HG02763 (cell line): Measurements from ENCODE around the gene TIGD3.
"Not testable (repeated sequence)": the region's sequence is repeated elsewhere in the genome, so short reads cannot be mapped to it uniquely, and the experiment has no call there.

Experiments
- ATAC-seq: cut with Tn5 transposase; IDR thresholded peaks from one replicate; pipeline ENCODE4 v1.9.1; 2021; ENCODE audit warnings: mild to moderate bottlenecking, moderate library complexity; ENCODE audit not compliant: unreplicated experiment

Gene TIGD3

DNA sequence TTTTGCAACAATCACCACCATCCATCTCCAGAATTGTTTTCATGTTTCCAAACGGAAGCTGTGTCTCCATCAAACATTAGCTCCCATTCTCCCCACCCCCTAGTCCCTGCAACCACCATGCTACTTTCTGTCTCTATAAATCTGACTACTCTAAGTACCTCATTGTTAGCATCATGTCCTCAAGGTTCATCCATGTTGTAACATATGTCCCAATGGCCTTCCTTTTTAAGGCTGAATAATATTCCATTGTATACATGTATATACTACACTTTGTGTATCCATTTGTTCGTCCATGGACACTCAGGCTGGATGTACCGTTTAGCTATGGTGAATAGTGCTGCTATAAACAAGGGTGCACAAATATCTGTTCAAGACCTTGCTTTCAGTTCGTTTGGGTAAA lies 29.1 kb upstream of the TIGD3 start:
- ATAC-seq, result no peak

GRCh38 chr11:65327021-65327420 lies 27.5 kb upstream of the TIGD3 start:
- no peak for ATAC-seq

DNA sequence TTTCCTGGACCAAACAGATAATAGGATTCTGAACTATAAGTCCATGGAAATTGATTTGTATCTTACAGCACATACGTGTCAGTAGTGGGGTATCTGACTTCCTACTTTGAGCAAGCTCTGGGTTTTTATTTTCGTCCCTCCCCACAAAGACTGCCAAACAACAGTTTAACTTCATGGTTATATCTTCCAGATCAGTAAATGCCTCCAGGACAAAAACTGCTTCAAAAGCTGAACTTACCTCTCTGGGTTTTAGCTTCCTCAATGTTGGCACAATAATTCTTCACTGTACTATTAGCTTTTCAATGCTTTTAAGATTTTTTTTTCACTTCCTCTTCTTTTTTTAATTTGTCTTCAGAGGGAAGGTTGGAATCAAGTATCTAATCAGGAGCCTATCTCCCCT lies 25.1 kb upstream of the TIGD3 start:
- no peak for ATAC-seq

DNA sequence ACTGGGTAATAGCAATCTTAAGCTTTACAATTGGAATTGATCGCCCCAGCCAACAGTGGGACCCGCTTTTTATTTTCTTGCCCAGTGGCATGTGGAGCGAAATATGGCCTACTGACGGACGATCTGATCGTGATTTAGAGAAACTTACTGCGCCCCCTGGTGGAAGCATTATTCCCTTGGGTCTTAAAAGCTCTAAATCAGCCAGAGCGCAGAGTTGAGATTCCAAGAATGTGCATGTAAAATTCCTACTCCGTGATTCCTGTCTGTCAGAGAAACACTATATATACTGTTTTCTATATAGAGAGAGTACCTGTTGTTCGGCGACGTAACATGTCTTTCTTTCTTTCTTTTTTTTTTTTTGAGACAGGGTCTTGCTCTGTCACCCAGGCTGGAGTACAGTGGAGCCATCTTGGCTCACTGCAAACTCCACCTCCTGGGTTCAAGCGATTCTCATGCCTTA lies 24.6 kb upstream of the TIGD3 start:
- ATAC-seq, result no peak

DNA sequence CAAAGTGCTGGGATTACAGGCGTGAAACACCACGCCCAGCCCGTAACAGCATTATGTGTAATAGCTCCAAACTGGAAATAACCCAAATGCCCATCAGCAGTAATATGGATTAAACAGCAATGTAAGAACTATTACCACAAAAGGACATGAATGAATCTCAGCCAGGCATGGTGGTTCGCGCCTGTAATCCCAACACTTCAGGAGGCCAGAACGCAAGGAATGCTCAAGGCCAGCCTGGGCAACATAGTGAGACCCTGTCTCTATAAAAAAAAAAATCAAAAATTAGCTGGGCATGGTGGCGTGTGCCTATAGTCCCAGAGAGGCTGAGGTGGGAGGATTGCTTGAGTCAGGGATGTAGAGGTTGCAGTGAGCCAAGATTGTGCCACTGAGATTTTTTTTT lies 24.0 kb upstream of the TIGD3 start:
- ATAC-seq, result no peak

GRCh38 chr11:65332591-65332990 lies 22.0 kb upstream of the TIGD3 start:
- not testable (repeated sequence) for ATAC-seq

GRCh38 chr11:65334696-65335295 lies 19.8 kb upstream of the TIGD3 start:
- no peak for ATAC-seq

- no peak for ATAC-seq
Observed at GRCh38 chr11:65338676-65339075, 15.9 kb upstream of the TIGD3 start.

- no peak for ATAC-seq
Observed at GRCh38 chr11:65340226-65340625, 14.3 kb upstream of the TIGD3 start.

- ATAC-seq, result no peak
Observed at GRCh38 chr11:65341856-65342255, 12.7 kb upstream of the TIGD3 start.

DNA sequence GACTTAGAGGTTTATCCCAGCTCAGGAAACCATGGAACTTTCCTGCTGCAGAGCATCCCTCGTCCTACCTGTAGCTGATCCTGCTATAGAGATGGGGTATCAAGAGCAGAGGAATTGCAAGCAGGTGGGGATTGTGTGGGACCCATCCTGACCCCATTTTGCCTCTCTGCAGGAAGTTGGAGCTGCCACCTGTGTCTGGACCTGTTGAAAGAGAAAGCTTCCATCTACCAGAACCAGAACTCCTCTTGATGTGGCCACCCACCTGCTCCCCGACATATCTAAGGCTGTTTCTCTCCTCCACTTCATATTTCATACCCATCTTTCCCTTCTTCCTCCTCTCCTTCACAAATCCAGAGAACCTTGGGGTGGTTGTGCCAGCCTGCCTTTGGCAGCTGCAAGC lies 3.0 kb upstream of the TIGD3 start:
- ATAC-seq, result no peak

GRCh38 chr11:65352783-65353182 lies 1.8 kb upstream of the TIGD3 start:
- ATAC-seq, result no peak

DNA sequence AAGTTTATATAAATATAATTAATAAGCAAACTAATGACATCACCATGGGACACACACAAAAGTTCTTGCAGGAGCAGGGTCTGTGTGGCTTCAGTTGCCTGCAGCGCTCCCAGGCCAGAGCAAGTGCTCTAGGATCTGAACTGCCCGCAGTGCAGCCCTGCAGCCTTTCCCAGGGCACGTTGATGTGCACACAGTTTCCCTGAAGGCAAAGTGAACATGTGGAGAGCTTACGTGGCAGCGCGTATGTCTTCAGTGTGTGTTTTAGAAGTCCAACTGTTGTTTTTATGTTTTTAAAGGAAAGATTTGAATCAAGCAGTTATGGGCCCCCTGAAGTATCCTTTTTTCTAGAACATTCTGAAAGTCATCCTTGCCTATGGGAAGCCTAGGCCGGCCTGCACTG lies 1.2 kb upstream of the TIGD3 start:
- ATAC-seq, result no peak

DNA sequence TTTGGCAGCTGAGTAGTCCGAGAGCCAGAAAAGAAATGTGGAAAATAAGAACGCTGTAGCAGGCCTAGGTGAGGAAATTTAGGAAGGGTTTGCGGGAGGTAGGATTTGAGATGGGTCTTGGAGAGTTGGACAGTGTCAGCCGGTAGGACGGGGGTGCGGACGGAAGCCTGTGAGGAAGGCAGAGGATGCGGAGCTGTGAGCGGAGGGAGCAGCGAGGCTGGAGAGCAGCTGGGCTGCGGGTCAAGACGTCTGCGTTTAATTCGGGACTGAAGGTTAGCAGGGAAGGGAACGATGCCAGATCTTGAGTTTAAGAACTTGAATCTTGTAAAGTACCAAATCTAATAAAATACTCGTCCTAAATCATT lies 669 bp upstream of the TIGD3 start:
- ATAC-seq, result no peak

DNA sequence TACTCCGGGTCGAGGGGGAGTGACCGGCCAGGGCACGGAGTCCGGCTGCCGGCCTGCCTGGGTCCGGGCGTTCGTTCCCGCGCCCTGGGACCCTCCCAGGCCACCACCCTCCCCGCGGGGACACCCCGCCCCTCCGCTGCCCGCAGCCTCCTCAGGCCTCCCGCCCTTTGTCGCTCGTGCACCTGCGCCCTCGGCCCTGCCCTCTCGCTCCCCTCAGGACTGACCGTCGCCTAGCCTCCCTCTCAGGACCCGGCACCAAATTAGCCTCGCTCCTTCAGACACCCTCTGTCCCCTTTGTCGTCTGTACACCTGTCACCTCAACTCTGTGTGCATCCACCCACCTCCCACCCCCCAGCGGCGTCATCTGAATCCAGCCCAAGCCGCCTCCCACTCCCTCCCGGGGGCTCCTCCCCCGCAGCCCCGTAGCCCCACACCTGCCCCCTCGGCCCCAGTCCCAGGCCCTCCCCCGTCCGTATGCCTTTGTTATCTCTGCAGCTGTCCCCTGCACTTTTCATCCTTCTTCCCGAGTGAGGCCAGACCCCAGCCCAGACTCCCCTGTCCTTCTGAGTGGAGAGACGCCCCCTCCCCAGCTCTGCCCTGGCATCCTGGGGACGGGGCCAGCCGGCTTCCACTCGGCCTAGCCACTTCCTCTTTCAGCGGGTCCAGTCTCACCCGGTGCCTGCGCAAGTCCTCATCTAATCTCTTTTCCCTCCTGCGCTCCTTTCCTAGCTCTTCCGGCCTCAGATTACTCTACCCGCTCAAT lies 643 bp downstream of the TIGD3 start:
- peak; percentile 19 for ATAC-seq

DNA sequence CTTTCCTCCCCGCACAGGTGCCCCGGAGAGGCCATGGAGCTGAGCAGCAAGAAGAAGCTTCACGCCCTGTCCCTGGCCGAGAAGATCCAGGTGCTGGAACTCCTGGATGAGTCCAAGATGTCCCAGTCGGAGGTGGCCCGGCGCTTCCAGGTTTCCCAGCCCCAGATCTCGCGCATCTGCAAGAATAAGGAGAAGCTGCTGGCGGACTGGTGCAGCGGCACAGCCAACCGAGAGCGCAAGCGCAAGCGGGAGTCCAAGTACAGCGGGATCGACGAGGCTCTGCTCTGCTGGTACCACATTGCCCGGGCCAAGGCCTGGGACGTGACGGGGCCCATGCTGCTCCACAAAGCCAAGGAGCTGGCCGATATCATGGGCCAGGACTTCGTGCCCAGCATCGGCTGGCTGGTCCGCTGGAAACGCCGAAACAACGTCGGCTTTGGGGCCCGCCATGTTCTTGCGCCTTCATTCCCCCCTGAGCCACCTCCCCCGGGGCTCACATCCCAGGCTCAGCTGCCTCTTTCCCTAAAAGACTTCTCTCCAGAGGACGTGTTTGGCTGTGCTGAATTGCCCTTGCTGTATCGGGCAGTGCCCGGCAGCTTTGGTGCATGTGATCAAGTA lies 1.3 kb downstream of the TIGD3 start:
- no peak for ATAC-seq

DNA sequence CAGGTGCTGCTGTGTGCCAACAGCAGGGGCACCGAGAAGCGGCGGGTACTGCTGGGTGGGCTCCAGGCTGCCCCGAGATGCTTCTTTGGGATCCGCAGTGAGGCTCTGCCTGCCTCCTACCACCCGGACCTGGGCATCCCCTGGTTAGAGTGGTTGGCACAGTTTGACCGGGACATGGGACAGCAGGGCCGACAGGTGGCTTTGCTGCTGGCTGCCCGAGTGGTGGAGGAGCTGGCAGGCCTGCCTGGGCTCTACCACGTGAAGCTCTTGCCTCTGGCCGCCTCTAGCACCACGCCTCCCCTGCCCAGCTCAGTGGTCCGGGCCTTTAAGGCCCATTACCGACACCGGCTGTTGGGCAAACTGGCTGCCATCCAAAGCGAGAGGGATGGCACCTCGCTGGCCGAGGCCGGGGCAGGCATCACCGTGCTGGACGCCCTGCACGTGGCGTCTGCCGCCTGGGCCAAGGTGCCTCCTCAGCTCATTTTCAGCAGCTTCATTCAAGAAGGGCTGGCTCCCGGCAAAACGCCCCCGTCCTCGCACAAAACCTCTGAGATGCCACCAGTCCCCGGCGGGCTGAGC lies 1.9 kb downstream of the TIGD3 start:
- no peak for ATAC-seq

DNA sequence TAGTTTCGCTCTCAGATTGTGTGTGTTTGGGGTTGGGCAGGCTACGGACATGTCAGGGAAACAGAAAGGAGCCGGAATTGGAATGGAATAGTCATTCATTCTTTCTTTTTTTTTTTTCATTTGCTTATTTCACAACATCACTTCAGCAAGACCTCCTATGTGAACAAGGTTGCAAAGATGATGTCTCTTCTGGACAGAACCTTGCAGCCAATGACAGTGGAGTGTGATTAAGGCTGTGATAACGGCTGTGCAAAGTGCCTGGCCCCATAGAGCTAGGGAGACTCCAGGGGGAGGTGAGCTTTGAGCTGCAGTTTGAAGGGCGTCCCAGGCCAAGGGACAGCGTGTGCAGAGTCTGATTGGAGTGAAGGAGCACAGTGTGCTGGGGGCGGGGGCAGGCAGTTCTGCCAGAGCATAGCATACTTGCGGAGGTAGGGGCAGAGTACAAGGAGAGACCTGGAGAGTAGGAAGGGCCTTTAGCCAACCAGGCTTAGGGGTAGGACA lies 3.4 kb downstream of the TIGD3 start:
- no peak for ATAC-seq

- ATAC-seq, result no peak
Observed at GRCh38 chr11:65362320-65362931, 7.9 kb downstream of the TIGD3 start.

DNA sequence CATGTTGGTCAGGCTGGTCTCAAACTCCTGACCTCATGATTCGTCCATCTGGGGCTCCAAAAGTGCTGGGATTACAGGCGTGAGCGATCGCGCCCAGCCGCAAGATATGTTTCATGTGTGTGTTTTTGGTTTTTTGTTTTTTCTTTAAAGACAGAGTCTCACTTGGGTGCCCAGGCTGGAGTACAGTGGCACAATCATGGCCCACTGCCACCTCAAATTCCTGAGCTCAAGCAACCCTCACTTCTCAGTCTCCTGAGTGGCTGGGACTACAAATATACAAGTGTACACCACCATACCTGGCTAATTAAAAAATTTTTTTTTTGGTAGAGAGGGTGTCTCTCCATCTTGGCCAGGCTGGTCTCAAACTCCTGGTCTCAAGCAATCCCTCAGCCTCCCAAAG lies 8.4 kb downstream of the TIGD3 start:
- no peak for ATAC-seq

GRCh38 chr11:65363770-65364169 lies 9.2 kb downstream of the TIGD3 start:
- ATAC-seq, result no peak
